Mucosa of rectum (tissue), 2 donors: ENCODE results near the gene TCF12.

ENCODE experiments used
- H3K27ac ChIP-seq, 2 donors: one replicate each; pipeline ENCODE4 v1.7.0; 2013; ENCODE audit warnings: inconsistent platforms in 2 of 2, low read depth in 2 of 2, low read length in 2 of 2
- H3K27me3 ChIP-seq, 2 donors: one replicate each; pipeline ENCODE4 v1.7.0; 2013; ENCODE audit warnings: low read length in 2 of 2; ENCODE audit not compliant: control insufficient read depth in 2 of 2, insufficient read depth in 2 of 2
- H3K36me3 ChIP-seq, 2 donors: one replicate each; pipeline ENCODE4 v1.7.0; 2013; ENCODE audit warnings: low read length in 2 of 2; ENCODE audit not compliant: control insufficient read depth in 2 of 2, insufficient read depth in 2 of 2
- H3K4me1 ChIP-seq, 2 donors: one replicate each; pipeline ENCODE4 v1.7.0; 2013; ENCODE audit warnings: low read length in 2 of 2, mild to moderate bottlenecking in 1 of 2; ENCODE audit not compliant: control insufficient read depth in 2 of 2, insufficient read depth in 2 of 2
- H3K4me3 ChIP-seq, 2 donors: one replicate each; pipeline ENCODE4 v1.7.0; 2013; ENCODE audit warnings: low read length in 2 of 2
- H3K9ac ChIP-seq, 2 donors: one replicate each; pipeline ENCODE4 v1.7.0; 2013; ENCODE audit warnings: low read length in 2 of 2, low read depth in 1 of 2, mild to moderate bottlenecking in 1 of 2
- H3K9me3 ChIP-seq, 2 donors: one replicate each; pipeline ENCODE4 v1.7.0; 2013; ENCODE audit warnings: low read length in 2 of 2; ENCODE audit not compliant: control insufficient read depth in 2 of 2
- donor health status: healthy.
- donor health status: Normal muscosa, but diverticular disease.

TCF12 gene

DNA sequence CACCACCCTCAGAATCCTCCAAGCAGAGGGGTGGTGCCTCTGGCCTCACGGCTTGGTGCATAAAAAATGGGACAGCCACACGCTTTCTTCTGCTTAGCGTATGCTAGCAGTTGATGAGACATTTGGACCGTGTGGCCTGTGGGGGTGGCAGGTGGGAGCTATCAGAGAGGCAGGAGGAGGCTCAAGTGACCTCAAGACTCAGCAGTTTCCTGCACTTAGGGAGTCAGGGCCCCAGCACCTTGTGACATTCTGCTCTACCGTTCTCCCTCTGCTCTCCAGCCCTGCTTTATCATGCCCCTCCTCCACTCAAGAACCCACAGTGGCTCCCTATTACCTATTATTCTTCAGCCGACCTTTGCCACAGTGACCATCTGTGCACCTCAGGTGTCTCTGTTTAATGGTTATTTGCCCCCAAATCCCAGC is 416.9 kb downstream of the TCF12 start:
- Histone ChIP-seq H3K27me3 (no peaks in the 10 kb centered on the region), H3K27ac (no peak overlapping the region)

DNA sequence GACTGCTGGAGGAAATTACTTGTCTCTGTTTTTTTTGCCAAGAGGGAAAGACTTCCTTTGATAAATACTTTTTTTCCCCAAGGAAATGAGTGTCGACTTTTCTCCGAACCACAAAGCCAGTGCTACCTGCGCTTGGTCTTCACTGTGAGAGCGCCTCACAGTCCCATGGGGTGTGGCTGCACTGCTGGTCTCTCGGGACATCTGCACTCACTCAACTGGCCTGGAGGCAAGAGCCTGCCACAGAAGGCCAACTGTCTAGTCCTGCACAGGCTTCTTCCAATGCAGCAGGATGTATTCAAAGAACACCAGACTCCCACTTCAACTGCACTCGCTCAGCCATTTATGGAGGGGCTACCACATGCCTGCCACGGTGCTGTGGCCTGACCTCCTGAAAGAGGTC is 417.3 kb downstream of the TCF12 start:
- no peak overlapping the region for H3K4me3 ChIP-seq
- H3K4me1 ChIP-seq, result no peaks in the 10 kb centered on the region
- H3K27ac ChIP-seq, result no peak overlapping the region
- no peaks in the 10 kb centered on the region for H3K9me3 ChIP-seq
- no peaks in the 10 kb centered on the region for H3K27me3 ChIP-seq
- no peaks in the 10 kb centered on the region for H3K36me3 ChIP-seq
- no peak overlapping the region for H3K9ac ChIP-seq

More for the DNA sequence above, 416.9 kb downstream of the TCF12 start:
- H3K9ac ChIP-seq, result no peak overlapping the region
- H3K9me3 ChIP-seq, result no peaks in the 10 kb centered on the region
- H3K4me1 ChIP-seq, result no peaks in the 10 kb centered on the region
- no peak overlapping the region for H3K4me3 ChIP-seq
- no peaks in the 10 kb centered on the region for H3K36me3 ChIP-seq

DNA sequence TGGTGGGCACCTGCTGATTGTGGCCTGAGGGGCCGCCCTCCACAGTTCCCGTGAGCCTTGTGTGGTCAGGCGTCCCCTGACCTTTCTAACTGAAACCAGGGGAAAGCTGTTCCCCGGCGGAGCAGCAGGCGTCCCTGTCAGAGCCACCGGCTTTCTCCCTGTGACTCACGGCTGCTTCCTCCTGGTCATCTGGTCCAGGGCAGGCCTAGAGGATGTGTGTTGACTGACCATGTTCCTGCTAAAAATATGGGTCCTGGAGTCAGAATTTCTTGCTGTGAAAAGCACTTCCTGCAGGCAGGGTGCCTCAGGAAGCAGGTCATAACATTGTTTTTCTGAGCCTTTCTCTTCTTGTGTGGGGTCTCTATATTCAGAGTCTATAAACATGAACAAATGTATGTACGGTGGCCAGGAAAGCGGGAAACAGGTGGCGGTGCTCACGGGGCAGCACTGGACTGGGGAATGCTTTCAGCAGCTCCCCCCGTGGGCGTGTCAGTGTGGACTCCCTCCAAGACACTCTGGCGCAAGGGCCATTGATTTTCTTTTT is 419.5 kb downstream of the TCF12 start:
- H3K9me3 ChIP-seq, result no peaks in the 10 kb centered on the region
- H3K4me1 ChIP-seq, result no peaks in the 10 kb centered on the region
- no peak overlapping the region for H3K9ac ChIP-seq
- no peak overlapping the region for H3K27ac ChIP-seq
- no peaks in the 10 kb centered on the region for H3K36me3 ChIP-seq
- H3K4me3 ChIP-seq, result no peak overlapping the region
- H3K27me3 ChIP-seq, result no peaks in the 10 kb centered on the region

DNA sequence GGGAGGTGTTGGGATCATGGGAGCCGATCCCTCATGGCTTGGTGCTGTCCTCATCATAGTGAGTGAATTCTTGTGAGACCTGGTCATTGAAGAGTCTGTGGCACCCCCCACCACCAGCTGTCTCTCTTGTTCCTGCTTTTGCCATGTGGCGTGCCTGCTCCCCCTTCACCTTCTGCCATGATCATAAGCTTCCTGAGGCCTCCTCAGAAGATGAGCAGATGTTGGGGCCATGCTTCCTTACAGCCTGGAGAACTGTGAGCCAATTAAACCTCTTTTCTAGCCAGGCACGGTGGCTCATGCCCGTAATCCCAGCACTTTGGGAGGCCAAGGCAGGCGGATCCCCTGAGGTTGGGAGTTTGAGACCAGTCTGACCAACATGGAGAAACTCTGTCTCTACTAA is 420.9 kb downstream of the TCF12 start:
- no peak overlapping the region for H3K9ac ChIP-seq
- H3K27me3 ChIP-seq, result no peaks in the 10 kb centered on the region
- no peaks in the 10 kb centered on the region for H3K4me1 ChIP-seq
- no peaks in the 10 kb centered on the region for H3K36me3 ChIP-seq
- H3K27ac ChIP-seq, result no peak overlapping the region
- H3K4me3 ChIP-seq, result no peak overlapping the region
- no peaks in the 10 kb centered on the region for H3K9me3 ChIP-seq
